Activated naive CD4-positive, alpha-beta T cell treated with Interleukin-2 at 50 U/mL for 16 hours (primary cell): ENCODE measurements around the gene C1QTNF1.

Source experiments
- DNase-seq: peaks from one replicate; pipeline ENCODE4 v3.0.0-alpha.2; 2020

C1QTNF1 gene

DNA sequence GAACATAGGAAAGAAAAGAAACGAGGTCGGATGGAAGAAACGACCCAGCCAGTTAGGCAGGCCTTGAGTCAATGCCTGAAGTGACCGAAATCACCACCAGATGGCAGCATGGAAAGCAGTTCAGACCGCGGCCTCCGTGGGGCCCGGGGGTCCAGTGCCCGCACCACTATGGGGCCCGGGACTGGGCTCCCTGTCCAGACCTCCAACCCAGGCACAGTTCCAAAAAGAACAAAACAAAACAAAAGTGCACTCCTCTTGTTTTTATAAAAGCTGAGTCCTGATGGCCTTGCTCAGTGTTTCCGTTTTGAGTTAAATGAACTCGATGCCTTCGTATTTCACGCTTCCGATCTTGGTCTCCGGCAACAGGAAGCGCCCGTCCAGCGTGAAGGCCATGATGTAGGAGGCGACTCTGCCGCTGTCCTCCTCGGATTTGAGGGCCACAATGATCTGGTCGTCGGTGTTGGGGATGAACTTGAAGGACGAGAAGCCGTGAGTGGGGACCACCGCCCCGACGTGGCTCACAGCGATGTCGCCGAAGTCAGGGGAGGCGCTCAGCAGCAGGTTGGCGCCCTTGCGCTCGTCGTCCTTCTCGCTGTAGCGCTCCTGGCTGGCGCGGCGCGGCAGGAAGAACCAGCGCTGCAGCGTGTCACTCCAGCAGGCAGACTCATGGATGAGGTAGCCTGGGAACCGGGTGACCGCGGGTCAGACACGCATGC, 30.6 kb upstream of the C1QTNF1 start:
- DNase-seq, result peak; percentile 55

DNA sequence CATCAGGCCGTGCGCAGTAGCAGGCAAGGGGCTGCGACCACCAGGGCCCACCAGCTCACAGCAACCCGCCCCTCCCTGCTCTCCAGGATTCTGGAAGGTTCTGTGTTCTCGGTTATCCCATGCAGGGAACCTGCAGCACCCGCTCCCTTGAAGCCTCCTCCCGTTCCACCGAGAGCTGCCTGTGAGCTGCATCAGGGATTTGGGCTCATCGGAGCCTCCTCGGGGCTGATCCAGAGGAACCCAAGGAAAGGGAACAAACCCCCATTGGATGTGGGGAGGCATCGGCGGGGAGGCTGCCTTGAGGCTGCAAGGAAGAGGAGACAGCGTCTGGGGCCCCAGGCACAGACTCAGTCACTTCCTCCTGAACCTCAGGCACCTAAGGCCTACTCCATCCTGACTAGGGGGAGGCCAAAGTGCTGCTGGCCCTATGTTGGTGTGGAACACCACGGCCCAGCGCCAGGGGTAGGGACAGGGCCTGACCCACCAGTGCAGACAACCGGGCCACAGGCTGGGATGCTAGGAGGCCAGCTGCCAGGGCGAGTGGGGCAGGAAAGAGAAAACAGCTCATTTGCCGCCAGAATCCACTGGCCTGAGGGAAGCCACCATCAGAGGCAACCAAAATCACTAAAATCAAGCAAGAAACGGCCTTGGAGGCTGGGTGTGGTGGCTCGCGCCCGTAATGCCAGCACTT, 29.8 kb upstream of the C1QTNF1 start:
- DNase-seq, result no peak

DNA sequence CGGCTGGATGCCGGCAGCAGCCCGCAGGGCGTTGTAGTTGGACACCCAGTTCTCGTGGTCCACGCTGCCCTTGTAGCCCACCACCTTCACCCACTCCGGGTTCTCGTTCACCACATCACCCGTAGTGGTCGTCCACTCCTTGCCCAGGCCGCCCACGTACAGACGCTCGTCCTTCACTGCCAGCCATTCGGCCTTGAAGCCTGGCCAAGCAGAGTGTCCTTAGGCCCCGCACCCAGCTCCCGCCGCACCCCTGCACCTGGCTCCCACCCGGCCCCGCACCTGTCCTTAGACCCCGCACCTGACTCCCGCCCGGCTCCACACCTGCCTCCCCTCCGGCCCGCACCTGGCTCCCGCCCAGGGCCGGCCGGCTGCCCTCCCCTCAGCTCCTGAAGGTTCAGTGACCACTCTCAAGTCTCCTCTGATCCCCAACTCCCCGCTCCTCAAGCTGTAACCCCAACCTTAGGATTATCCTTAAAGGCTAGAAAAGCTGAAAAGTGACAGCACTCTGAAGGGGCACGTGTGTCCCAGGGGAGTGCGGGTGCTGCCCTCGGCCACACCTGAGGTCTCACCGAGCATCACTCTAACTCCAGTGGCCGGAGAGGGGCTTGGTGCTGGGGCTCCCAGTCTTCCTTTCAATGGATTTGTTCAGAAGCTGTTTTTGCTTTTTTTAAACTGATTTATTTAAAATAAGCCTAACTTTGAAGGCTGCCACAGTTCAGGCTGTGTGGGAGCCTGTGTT, 28.8 kb upstream of the C1QTNF1 start:
- DNase-seq, result no peak

DNA sequence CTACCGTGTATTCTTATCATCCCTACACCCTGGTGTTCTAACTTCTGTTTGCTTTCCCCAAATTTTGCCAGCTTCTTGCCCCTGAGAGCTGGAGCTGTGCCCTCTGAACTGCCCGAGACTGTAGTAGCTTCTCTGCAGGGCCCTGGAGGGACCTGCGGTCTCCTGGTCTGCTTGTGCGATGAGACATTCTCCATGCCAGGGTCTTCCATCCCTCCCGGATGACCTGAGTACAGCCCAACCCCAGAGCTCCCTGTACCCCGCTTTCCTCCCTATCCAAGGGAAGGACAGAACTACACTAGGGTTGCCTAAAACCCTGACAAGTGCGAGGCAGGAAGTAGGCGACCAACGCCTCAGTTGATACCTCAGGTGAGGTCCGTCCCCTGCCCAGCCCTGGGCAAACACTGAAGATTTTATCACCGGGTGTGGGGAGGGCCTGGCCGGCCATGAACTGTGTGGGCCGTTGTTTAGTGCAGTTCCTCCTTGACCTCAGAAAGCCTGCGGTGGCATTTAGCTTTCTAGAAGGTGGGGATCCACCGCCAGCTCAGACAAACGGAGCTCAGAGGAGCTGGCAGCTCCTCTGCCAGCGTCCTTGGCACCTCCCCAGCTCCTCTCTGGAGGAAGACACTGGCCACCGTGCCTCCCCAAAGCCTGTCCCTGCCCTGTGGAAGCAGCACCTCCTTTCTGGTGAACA, 28.1 kb upstream of the C1QTNF1 start:
- no peak for DNase-seq

DNA sequence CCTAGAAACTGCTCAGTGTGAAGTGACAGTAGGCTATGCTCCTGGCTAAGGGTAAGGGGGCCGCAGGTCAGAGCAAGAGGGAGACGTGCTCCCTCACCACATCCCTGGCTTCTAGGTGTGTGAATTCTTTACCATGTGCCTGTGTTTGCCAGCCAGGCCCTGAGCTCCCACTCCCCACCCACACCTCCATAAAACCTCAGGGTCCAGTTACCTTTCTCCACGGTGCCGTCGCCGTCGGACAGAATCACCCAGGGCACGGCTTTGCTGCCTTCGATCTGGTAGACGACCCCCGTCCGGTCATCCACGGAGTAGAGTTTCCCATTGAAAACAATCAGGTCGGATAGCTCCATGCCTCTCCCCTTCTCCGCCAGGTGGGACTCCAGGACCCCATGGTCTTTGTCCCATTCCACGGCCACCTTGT, 27.2 kb upstream of the C1QTNF1 start:
- DNase-seq, result no peak

DNA sequence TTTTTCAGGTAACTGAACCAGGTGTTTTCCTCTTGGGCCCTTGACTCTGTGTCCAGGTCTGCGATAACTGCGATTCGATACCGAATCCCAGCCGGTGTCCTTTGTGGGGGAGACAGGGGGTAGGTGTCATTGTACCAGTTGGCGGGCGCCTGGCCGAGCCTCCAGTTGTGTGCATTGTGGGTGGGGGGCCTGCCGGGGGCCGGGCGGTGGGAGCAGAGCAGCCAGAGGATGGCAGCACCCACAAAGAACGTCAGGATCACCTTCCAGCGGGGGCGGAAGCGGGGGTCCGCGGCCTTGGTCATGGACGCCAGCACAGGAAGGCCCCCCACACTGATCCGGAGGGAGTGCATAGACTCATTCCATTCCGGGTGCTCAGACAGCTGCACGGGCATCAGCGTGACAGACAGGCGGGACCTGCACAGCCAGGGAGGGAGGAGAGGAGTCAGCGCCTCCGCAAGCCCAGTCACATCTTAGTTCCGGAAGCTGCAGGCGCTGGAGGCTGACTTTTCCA, 26.7 kb upstream of the C1QTNF1 start:
- no peak for DNase-seq

DNA sequence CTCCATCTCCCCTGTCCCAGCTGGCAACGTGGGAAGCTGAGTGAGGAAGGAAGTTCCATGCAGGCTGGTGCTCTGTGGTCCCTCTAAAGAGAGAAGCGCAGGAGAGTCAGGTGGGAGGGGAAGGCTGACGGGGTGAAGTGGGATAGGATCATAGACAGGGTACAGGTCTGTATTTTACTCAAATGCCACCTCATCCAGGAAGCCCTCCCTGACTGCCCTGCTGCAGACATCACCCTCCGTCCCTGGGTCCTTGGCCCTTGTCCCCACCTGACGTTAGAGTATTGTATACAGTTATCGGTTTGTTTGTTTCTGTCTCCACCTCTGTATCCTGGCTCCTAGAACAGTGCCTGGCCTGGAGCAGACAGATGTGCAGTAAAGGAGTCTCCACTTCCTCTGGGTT, 26.1 kb upstream of the C1QTNF1 start:
- DNase-seq, result no peak

DNA sequence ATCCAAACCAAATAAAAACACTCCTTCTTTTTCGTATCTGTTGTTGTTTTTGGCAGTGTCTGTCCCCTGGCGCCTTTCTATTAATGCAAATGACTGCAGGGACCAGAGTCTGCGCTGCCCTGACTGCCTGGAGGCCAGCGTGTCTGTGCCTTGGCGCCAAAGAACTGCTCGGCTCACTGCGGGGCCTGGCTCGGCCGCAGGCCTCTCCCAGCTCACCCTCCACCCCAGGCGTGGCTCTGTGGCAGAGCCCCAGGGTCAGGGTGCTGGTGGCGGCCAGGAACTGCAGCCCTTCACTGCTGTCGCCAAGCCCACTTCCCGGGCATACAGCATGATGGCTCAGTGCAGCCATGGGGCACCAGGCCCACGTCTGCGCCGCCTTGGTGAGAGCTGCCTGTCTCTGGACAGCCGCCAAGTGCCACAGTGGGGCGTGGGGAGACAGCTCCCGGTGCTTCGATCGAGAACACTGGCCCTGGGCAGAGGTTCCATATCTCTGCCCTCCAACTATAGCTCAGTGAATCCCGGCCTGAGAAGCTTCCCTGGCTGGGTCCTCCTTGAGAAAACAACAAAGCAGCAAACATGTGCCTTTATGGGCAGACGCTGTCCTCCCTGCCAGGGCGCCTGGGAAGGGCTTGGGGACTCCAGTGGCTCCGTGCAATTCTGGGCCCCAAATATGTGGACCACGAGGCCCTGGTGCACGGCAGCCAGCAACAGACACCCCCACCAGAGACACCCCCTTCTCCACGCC, 25.5 kb upstream of the C1QTNF1 start:
- DNase-seq, result no peak

DNA sequence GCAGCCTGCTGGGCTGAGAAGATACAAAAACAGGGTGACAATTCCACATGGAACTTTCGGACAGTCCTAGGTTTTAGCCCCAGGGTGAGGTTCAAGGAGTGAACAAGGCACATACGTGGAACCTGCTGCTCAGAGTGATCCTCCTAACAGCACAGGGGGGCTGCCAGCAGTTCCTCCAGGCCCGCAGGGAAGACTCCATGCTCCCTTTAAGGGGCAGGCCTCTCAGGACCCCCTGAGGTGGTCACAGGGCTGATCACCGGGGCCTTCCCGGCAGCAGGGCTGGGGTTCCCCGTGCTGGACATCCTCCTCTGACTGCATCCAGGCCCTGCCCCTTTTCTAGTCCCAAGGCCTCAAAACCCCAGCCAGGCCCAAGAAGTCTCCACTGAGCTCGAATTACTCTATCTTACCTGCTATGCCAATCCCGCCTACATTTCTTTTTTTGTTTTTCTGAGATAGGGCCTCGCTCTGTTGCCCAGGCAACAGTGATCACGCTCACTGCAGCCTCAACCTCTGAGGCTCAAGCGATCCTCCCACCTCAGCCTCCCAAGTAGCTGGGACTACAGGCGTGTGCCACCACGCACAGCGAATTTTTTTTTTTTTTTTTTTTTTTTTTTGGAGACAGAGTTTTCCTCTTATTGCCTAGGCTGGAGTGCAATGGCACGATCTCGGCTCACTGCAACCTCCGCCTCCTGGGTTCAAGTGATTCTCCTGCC, 24.8 kb upstream of the C1QTNF1 start:
- DNase-seq, result no peak

DNA sequence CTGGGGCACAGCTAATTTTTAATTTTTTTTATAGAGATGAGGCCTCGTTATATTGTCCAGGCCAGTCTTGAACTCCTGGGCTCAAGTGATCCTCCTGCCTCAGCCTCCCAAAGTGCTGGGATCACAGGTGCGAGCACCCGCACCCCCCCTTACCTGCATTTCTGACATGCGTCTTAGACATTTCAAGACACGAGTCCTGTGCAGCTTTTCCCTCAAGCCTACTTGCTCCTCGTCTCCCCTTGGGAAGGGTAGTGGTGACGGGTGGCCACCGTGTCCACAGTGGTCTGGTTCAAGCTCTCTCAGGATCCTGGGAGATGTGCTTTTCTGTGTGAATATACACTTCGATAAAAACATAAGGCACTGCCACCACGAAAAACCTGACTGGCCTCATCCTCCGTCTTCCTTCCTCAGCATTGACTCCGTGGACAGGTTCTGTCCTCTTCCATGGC, 24.0 kb upstream of the C1QTNF1 start:
- no peak for DNase-seq

DNA sequence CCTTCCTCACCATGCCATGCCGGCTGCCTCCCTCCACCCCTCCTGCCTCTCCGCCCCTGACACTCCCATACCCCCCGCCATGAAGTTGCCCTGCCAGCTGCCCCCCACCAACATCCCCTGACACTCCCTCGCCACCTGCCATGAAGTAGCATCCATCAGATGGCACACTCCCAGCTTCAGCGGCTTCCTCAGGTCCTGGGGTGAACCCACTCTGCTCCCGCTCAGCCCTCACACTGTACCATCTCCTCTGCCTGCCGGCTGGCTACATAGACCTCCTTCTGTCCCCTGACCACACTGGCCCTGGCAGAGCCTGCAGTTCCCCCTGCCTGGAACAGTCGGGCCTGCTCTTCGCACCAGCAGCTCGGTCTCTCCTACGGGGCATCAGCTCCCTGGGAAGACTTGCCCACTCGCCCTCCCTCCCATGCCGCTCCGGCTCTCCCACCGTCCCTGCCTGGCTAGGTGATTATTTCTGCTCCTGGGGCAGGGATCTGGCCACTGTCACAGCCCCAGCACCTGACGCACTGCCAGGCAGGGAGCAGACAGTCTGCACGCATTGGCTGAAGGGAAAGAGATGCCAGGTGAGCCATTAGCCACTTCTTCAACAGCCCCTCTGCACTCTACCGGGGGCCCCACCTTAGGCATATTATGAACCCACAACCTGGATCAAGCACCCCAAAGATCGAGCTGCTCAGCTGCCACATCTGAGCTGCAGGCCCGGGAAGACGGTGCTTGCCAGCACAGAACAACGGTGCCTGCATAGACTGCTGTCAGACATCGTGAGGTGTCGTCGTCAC, 23.4 kb upstream of the C1QTNF1 start:
- DNase-seq, result no peak

DNA sequence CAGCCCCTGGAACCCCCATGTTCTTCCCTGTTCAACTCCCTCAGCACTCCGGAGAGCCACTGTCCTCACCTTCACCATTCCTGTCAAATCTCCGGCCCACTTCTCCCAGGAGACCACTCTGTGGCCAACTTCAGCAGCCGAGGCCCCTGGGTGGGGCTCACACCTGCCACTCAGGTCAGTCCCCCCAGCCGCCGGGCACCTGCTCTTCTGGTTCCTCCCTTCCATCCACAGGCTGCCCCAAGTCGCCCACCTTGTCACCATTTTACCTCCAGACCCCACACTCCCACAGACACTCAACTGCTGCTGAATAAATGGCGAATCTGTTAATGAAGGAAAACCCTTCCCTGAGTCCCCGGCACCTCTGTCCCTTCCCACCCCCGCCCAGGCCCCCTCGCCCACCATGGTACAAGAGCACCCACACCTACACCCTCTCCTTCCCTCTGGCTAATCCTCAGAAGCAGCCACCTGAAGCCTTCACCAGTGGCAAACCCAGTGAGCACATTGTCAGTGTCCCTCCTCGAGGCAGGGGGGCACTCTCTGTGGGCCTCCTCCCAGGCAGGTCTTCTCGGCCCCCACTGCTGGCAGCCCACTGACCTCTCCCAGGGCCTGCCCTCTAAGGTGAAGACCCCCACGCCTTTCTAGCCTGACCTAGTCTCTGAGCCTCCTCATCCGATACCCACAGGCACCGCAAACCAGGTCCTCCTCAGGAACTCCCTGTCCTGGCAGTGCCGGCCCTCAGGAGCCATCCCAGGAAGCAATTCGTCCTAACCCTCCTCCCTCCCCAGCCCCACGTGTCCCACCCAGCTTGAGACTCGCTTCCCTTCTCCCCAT, 22.6 kb upstream of the C1QTNF1 start:
- no peak for DNase-seq

DNA sequence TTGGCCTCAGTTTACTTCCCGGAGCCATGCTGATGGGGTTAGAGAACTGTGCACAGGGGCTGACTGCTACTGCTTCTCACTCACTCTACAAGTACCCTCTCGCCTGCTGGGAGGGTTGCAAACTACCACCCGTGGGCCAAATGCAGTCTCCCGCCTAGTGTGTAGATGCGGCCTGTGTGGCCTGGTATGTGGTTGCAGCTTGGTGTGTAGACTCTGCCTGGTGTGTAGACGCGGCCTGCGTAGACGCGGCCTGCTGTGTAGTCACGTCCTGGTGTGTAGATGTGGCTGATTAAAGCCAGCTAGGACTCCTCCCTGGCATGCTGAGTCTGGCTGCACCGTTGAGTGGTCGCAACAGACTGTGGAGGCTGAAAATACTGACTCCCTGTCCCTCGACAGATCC, 21.7 kb upstream of the C1QTNF1 start:
- DNase-seq, result no peak

DNA sequence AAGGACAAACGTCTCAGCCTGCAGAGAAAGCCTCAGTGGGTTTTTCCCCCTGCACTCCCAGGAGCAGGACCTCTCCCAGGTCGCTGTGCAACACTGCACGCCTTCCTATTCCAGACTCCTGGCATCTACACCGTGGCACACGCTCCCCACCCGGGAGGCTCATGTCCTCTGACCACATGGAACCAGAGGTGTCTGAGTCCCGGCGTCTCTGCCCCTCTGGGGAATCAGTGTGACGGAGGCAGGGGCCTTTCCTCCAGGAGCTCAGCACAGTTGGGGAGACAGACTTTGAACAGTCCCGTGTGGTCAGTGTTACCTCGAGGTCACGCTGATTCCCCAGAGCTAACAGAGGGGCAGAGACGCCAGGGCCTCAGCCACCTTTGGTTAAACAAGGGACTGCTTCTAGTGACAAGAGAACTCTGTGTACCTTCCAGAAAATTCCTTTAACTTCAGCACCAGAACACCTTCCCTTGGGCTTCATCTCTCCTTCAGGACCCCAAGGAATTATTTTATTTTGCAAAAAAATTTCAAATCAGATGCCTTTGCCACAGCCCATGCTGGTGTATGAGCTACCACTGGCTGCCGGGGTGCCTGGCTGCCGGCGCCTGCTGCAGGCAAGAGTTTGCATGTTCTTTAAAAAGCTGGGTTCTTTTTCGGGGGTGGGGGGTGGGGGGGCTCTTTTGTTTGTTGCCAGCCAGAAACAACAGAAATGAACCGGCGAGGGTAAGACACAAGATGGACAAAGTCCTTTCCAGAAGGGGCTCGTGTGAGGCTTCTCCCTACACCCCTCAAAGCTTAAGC, 21.0 kb upstream of the C1QTNF1 start:
- DNase-seq, result no peak

DNA sequence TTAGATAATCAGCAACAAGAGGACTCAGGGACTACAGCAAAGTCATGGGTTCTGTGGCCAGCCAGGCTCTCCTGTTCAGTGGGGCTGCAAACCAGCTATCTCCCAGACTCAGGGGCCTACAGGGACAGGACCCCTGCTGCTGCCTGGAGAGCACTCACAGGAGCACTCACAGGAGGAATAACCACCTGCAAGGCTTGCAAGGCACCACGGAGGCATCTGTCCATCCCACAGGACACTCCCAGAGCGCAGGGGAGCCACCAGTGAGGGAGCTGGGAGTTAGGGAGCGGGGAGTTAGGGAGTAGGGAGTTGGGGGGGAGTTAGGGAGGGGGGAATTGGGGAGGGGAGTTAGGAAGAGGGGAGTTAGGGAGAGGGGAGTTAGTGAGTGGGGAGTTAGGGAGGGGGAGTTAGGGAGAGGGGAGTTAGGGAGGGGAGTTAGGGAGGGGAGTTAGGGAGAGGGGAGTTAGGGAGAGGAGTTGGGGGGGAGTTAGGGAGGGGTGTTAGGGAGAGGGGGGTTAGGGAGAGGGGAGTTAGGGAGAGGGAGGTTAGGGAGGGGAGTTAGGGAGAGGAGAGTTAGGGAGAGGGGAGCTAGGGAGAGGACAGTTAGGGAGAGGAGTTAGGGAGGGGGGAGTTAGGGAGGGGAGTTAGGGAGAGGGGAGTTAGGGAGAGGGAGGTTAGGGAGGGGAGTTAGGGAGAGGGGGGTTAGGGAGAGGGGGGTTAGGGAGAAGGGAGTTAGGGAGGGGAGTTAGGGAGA, 20.1 kb upstream of the C1QTNF1 start:
- DNase-seq, result no peak

DNA sequence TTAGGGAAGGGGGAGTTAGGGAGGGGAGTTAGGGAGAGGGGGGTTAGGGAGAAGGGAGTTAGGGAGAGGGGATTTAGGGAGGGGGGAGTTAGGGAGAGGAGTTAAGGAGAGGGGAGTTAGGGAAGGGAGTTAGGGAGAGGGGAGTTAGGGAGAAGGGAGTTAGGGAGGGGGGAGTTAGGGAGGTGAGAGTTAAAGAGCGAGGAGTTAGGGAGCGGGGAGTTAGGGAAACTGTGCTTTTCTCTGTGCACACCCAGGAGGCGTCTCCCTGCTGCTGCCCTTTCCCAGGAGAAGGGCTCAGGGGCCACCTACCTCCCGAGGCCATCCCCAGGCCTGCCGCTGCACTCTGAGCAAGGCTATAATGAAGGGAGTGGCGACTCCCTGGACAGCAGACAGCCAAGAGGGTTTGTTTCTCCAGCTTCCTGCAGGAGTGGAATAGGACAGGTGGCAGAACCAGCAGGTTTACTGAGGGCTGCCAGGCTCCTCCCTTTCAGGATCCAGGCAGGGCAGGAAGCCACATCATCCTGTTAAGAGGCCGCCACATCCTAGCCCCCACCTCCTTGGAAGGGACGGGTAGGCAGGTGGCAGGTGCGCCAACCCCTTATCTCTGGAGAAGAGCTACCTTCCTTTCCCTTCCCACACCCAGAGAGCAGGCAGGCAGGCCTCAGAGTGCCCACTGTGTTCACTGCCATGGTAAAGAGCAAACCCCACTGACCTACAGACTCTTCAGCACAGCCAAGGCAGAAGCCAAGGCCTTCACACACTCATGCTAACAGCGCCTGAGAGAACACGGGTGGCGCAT, 18.7 kb upstream of the C1QTNF1 start:
- no peak for DNase-seq

DNA sequence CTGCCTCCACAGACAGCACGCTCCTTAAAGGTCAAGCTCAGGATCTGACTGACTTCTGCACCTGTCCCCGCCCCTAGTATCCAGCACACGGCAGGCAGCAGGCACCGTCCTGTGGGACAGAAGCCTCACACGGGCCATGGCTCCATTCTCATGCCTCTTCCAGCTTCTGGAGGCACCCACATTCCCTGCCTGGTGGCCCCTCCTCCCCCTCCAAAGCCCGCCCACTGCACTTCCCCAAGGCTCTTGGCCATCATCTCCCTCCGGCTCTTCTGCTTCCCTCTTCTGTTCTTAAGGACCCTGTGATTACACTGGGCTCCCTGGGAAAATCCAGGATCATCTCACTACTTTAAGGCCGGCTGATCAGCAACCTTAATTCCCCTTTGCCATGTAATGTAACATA, 17.9 kb upstream of the C1QTNF1 start:
- DNase-seq, result no peak
